Esophagus squamous epithelium (tissue), 4 donors: ENCODE data around the gene IQCE.

ENCODE experiments used
- POLR2A ChIP-seq, 4 donors: fragments of 450-650 bp; IDR thresholded peaks; one replicate each; pipeline ENCODE4 v1.6.1; 2017; ENCODE audit warnings: antibody characterized with exemption in 4 of 4, mild to moderate bottlenecking in 4 of 4, moderate library complexity in 3 of 4
- TF ChIP-seq, protein P1 (sequence below), 6 experiments: fragments of 450-650 bp in 4 of 6; fragments of 200-600 bp in 2 of 6; sonication (generic) in 2 of 6; IDR thresholded peaks; one replicate each; pipeline ENCODE4 v1.5.1; 2016 to 2019; ENCODE audit warnings: antibody characterized with exemption in 6 of 6, mild to moderate bottlenecking in 4 of 6, moderate library complexity in 4 of 6

DNA sequence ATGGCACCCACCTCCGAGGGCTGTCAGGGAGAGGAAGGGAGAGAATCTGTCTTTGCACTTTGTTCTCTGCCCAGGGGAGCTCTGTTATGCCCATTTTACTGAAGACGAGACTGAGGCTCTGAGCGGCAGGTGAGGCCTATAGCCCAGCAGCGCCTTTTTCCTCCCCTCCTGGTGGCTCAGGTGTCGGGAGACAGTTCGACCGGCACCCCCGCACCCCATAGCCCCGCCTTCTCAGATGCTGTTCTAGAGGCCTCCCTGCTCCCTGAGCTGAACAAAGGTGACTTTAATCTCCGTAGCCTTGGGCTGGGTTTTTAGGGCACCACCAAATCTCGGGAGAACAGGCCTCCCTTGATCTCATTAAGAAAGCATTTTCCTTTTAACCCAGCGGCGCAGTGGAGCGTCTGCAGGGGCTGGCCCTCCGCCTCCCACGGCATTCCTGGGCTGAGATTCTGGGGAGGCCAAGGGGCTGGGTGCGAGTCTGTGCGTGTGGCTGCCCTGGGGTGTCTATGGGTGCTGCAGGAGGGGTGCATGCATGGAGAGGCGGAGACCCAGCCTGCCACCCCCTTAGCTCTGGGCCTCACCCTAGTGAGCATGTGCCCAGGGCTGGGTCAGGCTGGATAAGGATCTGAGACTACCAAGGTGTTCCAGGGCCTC lies 35.9 kb upstream of the IQCE start:
- TF ChIP-seq, protein P1, sequence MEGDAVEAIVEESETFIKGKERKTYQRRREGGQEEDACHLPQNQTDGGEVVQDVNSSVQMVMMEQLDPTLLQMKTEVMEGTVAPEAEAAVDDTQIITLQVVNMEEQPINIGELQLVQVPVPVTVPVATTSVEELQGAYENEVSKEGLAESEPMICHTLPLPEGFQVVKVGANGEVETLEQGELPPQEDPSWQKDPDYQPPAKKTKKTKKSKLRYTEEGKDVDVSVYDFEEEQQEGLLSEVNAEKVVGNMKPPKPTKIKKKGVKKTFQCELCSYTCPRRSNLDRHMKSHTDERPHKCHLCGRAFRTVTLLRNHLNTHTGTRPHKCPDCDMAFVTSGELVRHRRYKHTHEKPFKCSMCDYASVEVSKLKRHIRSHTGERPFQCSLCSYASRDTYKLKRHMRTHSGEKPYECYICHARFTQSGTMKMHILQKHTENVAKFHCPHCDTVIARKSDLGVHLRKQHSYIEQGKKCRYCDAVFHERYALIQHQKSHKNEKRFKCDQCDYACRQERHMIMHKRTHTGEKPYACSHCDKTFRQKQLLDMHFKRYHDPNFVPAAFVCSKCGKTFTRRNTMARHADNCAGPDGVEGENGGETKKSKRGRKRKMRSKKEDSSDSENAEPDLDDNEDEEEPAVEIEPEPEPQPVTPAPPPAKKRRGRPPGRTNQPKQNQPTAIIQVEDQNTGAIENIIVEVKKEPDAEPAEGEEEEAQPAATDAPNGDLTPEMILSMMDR (IDR thresholded peaks at IDR 0.05), result peak in 2 of 6 experiments; percentile 3 to 6
- TF ChIP-seq POLR2A (IDR thresholded peaks at IDR 0.05), result no peak
